GM21825 (cell line): ENCODE results near the gene TBC1D13.

Experiments used
- ATAC-seq: cut with Tn5 transposase; IDR thresholded peaks from one replicate; pipeline ENCODE4 v1.9.1; 2021; ENCODE audit warnings: mild to moderate bottlenecking, moderate library complexity; ENCODE audit not compliant: unreplicated experiment

TBC1D13 gene

DNA sequence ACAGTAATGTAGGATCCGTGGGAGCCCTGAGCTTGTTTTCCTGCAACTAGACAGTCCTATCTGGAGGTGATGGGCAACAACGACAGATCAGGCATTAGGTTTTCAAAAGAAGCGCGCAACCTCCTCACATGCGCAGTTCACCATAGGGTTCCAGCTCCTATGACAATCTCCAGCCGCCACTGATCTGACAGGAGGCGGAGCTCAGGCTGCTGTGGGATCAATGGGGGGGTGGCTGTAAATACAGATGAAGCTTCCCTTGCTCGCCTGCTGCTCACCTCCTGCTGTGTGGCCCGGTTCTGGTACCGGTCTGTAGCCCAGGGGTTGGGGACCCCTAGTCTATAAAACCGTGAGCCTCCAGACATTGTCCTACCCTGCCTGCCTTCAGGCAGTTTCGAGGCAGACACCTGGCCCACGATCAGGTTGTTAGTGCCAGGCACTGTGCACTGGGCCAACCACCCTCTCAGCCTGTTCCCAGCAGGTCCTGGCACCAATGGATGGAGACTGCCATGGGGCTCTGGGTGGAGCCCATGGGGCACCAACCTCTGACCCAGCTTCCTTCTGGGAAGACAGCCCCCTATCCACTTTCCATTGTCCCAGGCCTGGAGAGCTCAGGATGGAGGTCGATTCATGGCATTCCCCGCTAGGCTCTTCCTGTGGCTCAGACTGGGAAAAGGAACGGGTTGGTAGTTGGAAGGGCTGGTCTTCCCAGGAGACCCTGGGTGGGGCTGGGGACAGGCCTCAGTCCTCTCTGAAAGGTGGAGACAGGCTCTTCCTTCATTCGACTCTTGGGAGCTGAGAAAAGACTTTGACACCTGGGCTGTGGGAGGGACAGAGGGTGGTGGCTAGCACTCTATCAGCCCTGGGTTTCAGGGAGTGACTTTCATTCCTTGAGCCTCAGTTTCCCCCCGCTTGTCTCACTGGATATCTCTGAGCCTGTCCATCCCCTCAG is 32.9 kb downstream of the TBC1D13 start:
- ATAC-seq = no peak

DNA sequence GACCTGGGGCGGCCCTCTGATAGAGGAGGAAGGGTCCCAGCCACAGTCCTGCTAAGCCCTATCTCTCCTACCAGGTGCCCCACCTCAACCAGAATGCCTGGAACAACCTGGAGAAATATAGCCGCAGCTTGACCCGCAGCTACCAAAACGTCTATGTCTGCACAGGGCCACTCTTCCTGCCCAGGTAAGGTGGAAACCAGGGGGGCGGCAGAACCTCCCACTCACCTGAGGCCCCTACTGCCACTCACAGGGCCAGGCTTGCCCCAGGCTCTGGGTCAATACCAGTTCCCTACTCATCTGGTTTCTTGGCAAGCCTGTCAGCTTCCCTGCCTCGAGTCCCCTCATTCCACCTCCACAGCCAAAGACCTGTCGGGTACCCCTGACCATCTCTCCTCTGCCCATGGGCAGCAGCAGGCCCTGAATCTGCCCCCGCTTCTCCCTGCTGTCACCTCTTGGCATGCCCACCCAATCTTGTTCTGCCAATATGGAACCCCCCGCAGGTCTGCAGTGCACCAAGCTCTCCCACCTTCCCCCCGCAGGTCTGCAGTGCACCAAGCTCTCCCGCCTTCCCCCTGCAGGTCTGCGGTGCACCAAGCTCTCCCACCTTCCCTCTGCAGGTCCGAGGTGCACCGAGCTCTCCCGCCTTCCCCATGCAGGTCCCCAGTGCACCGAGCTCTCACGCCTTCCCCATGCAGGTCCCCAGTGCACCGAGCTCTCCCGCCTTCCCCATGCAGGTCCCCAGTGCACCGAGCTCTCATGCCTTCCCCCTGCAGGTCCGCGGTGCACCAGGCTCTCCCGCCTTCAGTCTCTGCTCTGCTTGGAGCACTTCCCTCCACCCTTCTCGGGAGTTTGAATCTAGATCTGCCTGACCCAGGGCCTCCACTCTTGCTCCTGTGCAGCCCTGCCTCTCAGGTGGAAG is 33.9 kb downstream of the TBC1D13 start:
- no peak for ATAC-seq

DNA sequence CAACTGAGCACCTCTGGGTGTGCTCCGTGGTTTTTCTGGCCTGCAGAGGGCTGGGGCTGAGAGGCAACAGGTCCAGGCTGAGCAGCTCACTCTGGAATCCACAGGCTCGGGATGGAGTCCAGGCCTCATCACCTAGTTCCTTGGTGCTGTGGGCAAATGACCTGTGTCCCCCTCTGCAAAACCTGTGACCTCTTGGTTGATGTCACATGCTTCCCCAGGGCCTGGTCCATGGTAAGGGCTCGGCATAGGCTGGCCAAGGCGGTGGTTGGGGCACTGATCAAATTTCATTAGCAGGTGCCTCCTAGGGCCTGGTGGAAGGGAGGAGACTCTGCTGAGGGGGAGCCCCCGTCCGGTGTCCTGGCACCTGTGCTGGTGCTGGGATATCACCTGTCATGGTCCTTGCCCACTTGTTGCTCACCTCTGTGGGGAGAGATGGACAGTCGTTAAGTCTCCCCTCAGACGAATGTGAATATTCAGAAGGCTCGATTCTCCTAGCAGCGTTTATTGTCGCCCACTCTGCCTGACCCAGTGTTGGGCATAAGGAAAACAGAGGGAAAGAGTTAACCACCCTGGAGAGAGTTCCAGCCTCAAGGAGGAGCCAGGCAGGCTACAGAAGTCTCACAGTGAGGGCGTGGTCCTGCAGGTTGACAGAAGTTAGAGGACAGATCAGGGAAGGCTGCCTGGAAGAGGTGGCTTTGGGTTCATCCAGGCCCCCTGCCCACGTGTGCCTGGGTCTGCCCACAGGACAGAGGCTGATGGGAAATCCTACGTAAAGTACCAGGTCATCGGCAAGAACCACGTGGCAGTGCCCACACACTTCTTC is 34.7 kb downstream of the TBC1D13 start:
- no peak for ATAC-seq

DNA sequence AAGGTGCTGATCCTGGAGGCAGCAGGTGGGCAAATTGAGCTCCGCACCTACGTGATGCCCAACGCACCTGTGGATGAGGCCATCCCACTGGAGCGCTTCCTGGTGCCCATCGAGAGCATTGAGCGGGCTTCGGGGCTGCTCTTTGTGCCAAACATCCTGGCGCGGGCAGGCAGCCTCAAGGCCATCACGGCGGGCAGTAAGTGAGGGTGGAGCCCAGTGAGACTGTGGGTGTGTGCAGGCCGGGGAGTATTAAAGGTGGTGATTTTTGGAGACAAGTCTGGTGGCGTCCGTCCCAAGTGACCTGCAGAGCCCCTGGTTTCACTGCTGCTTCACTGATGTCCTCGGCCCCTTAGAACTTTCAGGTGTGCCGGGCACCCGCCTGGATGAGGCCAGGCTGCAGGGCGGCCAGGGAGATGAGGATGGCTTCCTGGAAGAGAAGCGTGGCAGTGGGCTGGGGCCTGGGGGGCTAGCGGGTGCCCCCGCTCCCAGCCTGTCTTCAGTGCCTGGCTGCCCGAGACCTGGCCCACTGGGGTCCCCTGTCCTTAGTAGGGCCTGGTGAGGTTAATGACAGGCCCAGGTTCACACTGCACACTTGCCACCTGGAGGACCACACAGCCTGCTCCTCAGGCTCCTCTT is 35.5 kb downstream of the TBC1D13 start:
- no peak for ATAC-seq

DNA sequence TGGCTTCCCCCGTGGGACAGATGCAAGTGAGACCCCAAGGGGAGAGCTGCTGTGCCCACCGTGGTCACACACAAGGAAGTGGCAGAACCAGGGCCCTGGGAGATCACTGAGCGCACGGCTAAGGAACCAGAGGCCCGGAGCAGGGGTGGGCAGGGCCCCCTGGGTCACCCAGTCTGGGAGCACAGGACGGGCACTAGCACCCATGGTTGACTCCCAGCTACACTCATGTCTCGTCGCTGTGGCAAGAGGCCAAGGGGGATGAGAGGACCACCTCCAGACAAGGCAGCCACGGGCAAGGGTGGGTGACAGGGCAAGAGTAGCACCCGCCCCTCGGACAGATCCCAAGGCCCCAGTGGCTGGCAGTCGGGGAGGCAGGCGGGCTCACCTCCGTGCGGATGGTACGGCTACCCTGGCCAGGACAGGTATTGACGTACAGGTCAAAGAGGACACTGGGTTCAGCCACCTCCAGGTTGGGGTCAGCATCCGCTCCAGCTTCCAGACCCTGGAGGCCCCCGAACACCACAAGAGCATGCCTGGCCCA is 36.4 kb downstream of the TBC1D13 start:
- no peak for ATAC-seq

DNA sequence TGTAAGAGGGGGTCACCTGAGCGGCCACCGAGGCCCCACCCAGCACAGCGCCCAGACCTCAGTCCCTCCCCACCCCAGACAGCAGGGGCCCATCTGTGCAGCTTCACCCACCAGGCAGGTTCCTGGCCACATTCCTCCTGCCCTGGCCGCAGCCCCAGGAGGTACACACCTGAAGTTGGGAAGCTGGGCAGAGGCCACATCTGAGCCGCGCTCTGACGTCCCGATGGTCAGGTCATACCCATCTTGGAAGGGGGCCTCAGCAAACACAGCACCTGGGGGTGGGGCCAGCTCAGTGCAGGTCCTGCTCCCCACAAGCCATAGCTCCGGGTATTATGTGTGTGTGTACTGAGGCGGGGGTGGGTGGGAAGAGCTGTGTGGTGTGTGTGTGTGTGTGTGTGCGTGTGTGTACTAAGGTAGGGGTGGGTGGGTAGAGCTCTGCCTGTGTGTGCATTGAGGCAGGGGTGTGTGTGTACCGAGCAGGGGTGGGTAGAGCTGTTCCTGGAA is 36.9 kb downstream of the TBC1D13 start:
- ATAC-seq = no peak

DNA sequence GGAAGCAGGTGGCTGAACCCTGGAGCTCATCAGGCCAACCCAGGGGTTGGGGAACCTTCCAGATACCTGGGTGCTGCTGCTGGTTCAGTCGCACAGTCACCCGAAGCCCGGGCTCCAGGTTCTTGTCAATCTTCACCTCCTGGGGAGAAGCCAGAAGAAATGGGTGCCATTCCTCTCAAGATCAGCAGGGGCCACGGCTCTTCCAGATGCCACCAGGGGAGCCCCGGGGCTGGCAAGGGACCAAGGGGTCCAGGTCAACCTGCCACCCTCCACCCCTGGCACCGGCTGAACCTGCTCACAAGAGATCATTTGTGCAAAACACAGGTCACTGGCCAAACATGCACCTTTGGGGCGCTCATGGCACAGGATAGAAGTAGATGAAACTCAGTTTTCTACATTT is 37.9 kb downstream of the TBC1D13 start:
- ATAC-seq = no peak

DNA sequence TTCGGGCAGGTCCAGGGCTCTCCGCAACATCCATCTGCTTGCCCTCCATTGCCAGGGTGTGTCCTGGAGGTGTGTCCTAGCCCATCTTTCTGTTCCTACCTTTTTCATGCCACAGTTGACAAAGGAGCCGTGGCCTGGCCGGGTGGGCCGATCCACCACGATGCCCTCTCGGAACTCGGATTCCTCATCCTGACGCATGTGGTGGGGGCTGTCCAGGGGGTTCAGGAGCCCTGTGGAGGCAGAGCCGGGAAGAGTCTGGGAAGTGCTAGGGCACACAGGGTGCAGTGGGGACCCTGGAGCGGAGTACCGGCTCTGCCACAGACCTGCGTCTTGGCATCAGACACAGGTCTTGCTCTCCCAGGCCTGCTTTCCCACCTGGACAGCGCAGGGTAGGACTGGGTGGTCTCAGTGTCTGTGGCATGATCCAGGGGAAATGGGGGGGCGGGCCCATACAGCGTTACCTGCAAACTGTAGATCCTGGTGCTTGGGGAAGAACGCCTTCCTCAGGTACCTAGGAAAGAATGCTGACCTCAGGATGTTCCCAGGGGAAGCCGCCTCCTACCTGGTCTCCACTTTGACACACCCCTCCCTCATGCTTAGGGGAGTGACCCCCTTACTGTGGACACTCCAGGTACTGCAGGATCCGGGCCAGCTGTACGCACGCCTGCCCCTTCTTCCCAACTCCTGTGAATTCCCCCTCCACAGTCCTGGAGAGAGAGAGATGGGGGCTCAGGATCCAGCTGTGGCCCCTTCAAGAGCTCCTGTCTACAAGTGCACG is 39.1 kb downstream of the TBC1D13 start:
- no peak for ATAC-seq

DNA sequence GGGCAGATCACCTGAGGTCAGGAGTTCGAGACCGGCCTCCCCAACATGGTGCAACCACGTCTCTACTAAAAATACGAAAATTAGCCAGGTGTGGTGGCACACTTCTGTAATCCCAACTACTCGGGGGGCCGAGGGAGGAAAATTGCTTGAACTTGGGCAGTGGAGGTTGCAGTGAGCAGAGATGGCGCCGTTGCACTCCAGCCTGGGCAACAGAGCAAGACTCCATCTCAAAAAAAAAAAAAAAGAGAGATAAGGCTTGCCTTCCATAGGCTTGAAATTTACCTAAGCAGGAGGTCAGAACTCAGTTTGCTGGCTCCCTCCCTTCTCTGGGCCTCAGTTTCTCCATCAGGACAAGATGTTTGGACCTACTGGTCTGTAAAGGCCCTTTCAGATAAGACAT is 41.2 kb downstream of the TBC1D13 start:
- no peak for ATAC-seq

DNA sequence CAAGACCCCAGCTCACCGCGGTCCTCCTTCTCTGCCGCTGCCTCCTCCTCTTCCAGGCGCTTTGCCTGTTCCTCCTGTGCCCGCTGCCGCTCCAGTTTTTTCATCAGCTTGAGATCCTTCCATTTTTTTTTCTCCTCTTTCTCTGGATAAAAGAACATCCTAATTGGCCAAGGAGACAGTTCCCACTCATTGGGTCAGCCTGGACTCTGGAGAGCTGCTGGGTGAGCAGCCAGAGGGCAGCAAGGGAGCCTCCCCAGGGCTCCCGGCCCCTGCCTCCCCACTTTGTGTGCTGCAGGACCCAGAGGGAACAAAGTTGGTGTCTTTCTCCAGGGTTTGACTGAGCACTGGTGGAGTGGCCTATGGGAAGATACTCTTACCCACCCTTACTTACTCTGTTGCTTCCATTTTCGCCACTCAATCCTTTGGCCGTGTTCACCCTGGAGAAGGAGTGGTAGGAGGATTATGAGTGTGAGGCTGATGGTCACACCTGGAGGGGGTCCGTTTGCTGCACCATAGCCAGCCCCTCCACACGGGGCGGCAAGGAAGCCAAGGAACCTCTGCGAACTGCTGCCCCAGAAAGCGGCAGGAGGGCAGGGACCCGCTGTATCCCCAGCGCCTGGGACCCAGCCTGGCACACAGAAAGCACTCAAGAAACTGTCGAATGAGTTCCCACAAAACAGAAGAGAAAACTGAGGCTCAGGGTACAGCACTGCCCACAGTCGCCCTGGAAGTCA is 41.8 kb downstream of the TBC1D13 start:
- peak; percentile 3 for ATAC-seq

DNA sequence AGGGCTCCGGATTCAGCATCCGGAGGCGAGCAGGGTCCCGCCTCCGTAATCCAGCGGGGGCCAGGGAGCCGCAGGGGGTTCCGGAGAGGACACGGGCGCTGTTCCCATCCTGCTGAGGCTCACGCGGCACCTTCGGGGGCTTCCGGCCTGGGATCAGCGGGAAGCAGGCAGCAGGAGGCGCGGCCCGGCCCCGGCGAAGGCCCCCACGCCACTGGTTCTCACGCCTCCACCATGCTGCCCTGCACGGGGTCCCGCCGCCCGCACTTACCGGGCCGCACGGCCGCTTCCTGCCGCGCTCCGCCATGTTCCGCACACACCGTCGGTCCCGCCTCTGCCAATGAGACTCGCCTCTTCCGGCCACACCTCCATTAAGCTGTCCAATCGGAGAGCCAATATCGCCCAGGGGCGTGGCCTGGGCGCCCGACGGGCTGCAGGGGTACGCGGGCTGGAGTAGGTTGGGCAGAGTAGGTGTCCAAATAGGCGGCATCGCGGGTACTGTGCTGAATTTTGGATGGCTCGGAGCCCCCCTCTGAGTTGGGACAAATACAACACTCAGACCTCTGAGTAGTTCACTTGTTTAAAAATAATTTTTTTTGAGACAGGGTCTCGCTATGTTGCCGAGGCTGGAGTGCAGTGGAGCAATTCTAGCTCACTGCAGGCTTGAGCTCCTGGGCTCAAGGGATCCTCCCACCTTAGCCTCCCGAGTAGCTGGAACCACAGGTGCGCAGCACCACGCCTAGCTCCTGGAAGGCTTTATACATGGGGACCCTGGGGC is 42.6 kb downstream of the TBC1D13 start, which contains the start of gene SPOUT1:
Gene SPOUT1, minus strand, starts transcription at position 318 of the 775 bp plus-strand sequence. Its CDS starts 14 bp downstream, at position 304.
- ATAC-seq = peak; percentile 95

DNA sequence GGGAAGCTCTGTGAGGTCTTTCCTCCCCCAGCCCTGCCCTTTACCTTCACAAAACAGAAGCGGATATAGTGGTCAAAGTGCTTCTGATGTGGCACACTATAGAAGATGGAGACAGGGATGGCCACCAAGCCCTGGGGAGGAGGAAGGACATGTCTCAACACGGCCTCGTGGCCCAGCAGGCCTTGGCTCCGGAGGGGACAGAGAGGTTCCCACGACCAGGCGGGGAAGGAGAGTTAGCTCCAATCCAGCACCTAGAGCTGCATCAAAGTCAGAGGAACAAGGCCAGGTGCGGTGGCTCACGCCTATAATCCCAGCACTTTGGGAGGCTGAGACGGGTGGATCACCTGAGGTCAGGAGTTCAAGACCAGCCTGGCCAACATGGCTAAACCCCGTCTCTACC is 46.6 kb downstream of the TBC1D13 start:
- ATAC-seq = no peak

DNA sequence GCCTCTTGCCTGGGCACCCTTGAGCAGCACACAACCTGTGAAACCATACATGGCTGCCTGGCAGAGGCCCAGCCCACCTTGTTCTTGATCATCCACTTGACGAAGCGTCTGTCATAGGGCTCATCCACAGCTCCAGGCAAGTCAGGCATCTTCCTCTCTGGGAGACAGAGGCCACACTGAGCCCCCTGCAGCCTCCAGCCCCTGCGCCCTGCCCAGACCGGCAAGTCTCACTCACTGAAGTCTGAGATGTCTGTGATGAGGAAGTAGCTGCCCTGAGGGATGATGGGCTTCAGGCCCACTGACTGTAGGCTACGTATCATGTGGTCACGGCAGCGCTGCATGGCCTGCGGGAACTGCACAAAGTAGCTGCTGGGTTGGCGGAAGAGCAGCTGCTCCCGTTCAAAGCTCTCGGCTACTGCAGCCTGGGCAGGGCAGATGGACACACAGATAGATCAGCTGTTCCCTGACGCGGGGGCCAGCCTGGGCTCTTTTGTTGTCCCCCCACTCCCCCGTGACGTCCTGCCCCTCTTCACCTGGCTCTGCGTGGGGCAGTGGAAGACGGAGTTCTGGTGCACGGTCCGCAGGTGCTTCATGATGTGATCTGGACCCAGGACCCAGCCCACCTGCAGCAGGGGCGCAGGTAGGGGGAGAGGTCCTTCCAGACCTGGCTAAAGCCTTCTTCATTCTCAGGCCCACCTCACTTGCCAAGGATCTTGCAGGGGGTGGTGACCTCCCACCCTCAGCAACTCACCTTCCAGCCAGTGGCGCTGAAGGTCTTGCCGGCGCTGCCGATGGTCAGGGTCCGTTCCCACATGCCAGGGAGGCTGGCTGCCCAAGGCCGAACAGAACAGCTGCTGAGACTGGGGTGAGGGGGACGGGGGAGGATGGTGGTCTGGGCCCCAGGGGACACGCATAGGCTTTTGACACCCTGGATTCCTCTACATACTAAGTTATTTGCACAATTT is 48.5 kb downstream of the TBC1D13 start:
- no peak for ATAC-seq

DNA sequence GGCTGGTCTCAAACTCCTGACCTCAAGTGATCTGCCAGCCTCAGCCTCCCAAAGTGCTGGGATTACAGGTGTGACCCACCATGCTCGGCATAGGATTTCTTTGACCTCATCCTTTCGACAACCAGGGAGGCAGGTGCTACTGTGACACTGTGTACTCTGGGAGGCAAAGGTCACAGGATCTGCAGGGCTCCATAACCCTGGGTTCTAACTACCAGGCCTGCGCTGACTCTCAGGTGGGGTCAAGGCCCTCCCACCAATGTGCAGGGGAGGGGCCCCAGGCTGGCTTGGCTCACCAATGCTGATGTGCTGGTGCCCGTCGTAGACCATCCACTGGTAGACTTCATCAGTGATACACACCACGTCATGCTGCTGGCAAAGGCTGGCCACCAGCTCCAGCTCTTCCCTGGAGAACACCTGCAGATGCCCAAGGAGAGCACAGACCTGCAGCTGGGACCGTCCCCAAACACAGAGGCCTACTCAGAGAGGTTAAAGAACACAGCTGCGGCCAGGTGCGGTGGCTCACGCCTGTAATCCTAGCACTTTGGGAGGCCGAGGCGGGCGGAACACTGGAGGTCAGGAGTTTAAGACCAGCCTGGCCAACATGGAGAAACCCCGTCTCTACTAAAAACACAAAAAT is 49.6 kb downstream of the TBC1D13 start:
- ATAC-seq = no peak

DNA sequence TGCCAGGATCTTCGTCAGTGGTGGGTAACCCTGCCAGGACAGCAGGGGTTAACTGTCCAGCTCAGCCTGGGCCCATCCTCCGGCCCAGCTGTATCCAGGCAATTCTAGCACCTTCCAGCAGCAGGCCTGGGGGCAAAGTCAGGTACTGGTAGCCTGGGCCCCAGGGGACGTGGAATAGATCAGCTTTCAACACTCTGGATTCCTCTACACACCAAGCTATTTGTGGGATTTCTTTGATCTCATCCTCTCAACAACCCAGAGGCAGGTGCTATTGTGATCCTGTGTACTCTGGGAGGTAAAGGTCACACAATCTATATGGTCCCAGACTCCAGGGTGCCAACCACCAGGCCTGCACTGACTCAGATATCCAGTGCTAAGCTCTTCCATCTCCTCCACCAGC is 51.3 kb downstream of the TBC1D13 start:
- no peak for ATAC-seq

DNA sequence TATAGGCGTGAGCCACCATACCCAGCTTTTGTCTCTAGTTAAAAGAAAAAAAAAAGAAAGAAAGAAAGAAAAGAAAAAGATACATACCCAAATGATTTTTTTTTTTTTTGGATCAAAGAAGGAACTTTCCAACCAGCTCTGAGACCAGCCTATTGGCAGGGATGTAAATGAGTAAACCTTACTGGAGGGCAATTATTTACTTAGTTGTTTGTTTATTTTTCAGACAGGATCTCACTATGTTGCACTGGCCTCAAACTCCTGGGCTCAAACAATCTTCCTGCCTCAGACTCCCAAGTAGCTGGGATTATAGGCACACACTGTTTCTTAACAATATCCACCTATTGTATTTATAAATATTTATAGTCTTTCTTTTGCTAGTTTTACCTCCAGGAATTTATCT is 53.5 kb downstream of the TBC1D13 start:
- no peak for ATAC-seq
